Thyroid gland (tissue), 4 donors: ENCODE measurements around the gene PTPRT.

Source experiments
- CTCF ChIP-seq, 6 experiments: fragments of 200-600 bp in 3 of 6; fragments of 450-650 bp in 3 of 6; sonication (generic) in 3 of 6; IDR thresholded peaks; one replicate each; pipeline ENCODE4 v1.5.1; 2016 to 2019; ENCODE audit warnings: antibody characterized with exemption in 6 of 6, mild to moderate bottlenecking in 2 of 6, inconsistent platforms in 1 of 6, moderate library complexity in 1 of 6
- POLR2A ChIP-seq, 2 donors: fragments of 450-650 bp; IDR thresholded peaks; one replicate each; pipeline ENCODE4 v1.6.1; 2017; ENCODE audit warnings: antibody characterized with exemption in 2 of 2, mild to moderate bottlenecking in 2 of 2, moderate library complexity in 1 of 2

GRCh38 chr20:43161716-43162115 is 28.0 kb downstream of the PTPRT start:
- no peak for TF ChIP-seq CTCF (IDR thresholded peaks at IDR 0.05)
- TF ChIP-seq POLR2A (IDR thresholded peaks at IDR 0.05) = no peak
